HL-60/S4 (cell line): ENCODE results near the gene GRAMD1B.
"Not testable (repeated sequence)": the region's sequence is repeated elsewhere in the genome, so short reads cannot be mapped to it uniquely, and the experiment has no call there.

Source experiments
- in situ Hi-C: fragments of 300-500 bp; cut with MboI; formaldehyde crosslinking; loops from 2 replicates; pipeline ENCODE4 v1.14.3; 2022; ENCODE audit warnings: low sequenced_read_pairs

Gene GRAMD1B

GRCh38 chr11:123494195-123495050, 64.4 kb downstream of the GRAMD1B start:
- in situ Hi-C loops: no loop called here

- in situ Hi-C loops: no loop called here
These were observed 74.3 kb downstream of the GRAMD1B start for GRCh38 chr11:123504401-123504800.

- in situ Hi-C loops: no loop called here
These were observed 75.7 kb downstream of the GRAMD1B start for GRCh38 chr11:123505546-123506299.

- in situ Hi-C loops: no loop called here
These were observed 77.0 kb downstream of the GRAMD1B start for GRCh38 chr11:123507043-123507442.

GRCh38 chr11:123509737-123510578, 79.9 kb downstream of the GRAMD1B start:
- in situ Hi-C loops: no loop called here

- in situ Hi-C loops: no loop called here
These were observed 80.5 kb downstream of the GRAMD1B start for GRCh38 chr11:123510579-123510905.

- in situ Hi-C loops: no loop called here
These were observed 81.2 kb downstream of the GRAMD1B start for GRCh38 chr11:123511037-123511870.

GRCh38 chr11:123513309-123513708, 83.2 kb downstream of the GRAMD1B start:
- in situ Hi-C loops: not testable (repeated sequence)

GRCh38 chr11:123516238-123516637, 86.2 kb downstream of the GRAMD1B start:
- in situ Hi-C loops: no loop called here

- in situ Hi-C loops: no loop called here
These were observed 87.7 kb downstream of the GRAMD1B start for GRCh38 chr11:123517559-123518364.

- in situ Hi-C loops: no loop called here
These were observed 88.5 kb downstream of the GRAMD1B start for GRCh38 chr11:123518496-123519054.

GRCh38 chr11:123519055-123519796, 89.2 kb downstream of the GRAMD1B start:
- in situ Hi-C loops: no loop called here

- in situ Hi-C loops: no loop called here
These were observed 89.7 kb downstream of the GRAMD1B start for GRCh38 chr11:123519797-123520193.

- in situ Hi-C loops: not testable (repeated sequence)
These were observed 90.4 kb downstream of the GRAMD1B start for GRCh38 chr11:123520476-123520875.

- in situ Hi-C loops: no loop called here
These were observed 90.9 kb downstream of the GRAMD1B start for GRCh38 chr11:123521001-123521400.

GRCh38 chr11:123521930-123522329, 91.9 kb downstream of the GRAMD1B start:
- in situ Hi-C loops: no loop called here

GRCh38 chr11:123523539-123523938, 93.5 kb downstream of the GRAMD1B start:
- in situ Hi-C loops: no loop called here

GRCh38 chr11:123525097-123525496, 95.0 kb downstream of the GRAMD1B start:
- in situ Hi-C loops: no loop called here

- in situ Hi-C loops: no loop called here
These were observed 95.4 kb downstream of the GRAMD1B start for GRCh38 chr11:123525511-123525918.
